HL-60 (cell line): ENCODE data around the gene CD19.

Source experiments
- DNase-seq, 2 experiments: peaks; one replicate each; pipeline ENCODE4 v3.0.0-alpha.2; 2010 to 2020; ENCODE audit warnings: low read depth in 1 of 2, low spot score in 1 of 2
- H3K27ac ChIP-seq: fragments of 250-450 bp; sonication (Bioruptor Pico); replicated peaks from 2 replicates; pipeline ENCODE4 v1.5.1; 2020; ENCODE audit warnings: mild to moderate bottlenecking, moderate library complexity
- H3K27me3 ChIP-seq: fragments of 250-450 bp; sonication (Bioruptor Pico); 2 replicates; pipeline ENCODE4 v1.5.1; 2021; ENCODE audit warnings: mild to moderate bottlenecking, moderate library complexity; ENCODE audit not compliant: insufficient read depth, poor library complexity, severe bottlenecking
- H3K4me3 ChIP-seq: replicated peaks from 2 replicates; pipeline ENCODE4 v1.5.1; 2011; ENCODE audit warnings: mild to moderate bottlenecking, control low read depth, low read length; ENCODE audit not compliant: insufficient read depth
- CTCF ChIP-seq: IDR thresholded peaks from one replicate; pipeline ENCODE4 v1.5.1; 2011; ENCODE audit warnings: low read length, control low read depth, inconsistent platforms; ENCODE audit not compliant: insufficient read depth
- GABPA ChIP-seq: IDR thresholded peaks from 2 replicates; pipeline ENCODE4 v1.6.1; 2012; ENCODE audit warnings: low read depth
- POLR2AphosphoS5 ChIP-seq: IDR thresholded peaks from 2 replicates; pipeline ENCODE4 v1.6.1; 2012; ENCODE audit warnings: low read depth
- REST ChIP-seq: IDR thresholded peaks from 2 replicates; pipeline ENCODE4 v1.6.1; 2012; ENCODE audit warnings: low read depth; ENCODE audit not compliant: insufficient replicate concordance
- SPI1 ChIP-seq: IDR thresholded peaks from 2 replicates; pipeline ENCODE4 v1.6.1; 2012; ENCODE audit warnings: low read depth, mild to moderate bottlenecking, borderline replicate concordance

CD19 gene

GRCh38 chr16:28905800-28906372, 25.9 kb upstream of the CD19 start:
- Histone ChIP-seq H3K4me3 (no peak overlapping the region), H3K27ac (no peak overlapping the region), H3K27me3 (no peaks in the 10 kb centered on the region)
- no peak for DNase-seq
- no peak for TF ChIP-seq CTCF
- TF ChIP-seq SPI1 = no peak

DNA sequence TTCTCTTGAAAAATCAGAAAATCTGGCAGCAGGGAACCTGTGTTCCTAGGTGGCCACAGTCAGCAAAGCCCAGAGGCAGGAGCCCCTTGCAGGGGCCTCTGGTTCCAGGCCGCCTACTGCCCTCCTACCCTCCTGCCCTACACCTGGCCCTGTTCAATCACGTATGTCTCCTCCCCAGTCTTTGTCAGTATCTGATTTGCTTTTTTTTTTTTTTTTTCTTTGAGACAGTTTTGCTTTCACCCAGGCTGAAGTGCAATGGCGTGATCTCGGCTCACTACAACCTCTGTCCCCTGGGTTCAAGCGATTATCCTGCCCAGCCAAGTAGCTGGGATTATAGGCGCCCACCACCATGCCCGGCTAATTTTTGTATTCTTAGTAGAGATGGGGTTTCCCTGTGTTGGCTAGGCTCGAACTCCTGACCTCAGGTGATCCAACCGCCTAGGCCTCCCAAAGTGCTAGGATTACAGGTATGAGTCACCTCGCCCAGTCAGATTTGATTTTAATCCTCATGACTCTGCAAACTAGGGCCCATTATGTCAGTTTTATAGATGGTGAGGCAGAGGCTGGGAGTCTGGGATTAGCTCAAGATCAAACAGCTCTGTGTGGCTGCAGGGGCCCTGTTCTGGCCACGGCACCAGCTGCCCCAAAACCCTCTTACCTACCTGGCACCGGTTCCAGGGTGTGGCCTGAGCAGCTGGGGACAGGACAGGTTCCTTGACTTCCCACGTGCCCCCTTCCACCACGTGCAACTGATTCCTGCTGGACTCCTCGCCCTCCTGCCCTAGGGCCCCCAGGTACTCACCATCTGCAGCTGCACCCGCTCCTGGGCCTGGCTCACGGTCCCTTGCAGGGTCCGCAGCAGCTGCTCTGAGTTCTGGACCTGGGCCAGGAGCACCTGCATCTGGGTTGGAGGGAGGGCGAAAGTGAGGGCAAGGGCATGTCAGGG, 21.4 kb upstream of the CD19 start:
- Histone ChIP-seq H3K27ac (no peak overlapping the region), H3K4me3 (no peak overlapping the region), H3K27me3 (no peaks in the 10 kb centered on the region)
- no peak for DNase-seq
- no peak for TF ChIP-seq REST
- no peak for TF ChIP-seq SPI1
- TF ChIP-seq GABPA = no peak
- TF ChIP-seq POLR2AphosphoS5 = no peak
- TF ChIP-seq CTCF = no peak

DNA sequence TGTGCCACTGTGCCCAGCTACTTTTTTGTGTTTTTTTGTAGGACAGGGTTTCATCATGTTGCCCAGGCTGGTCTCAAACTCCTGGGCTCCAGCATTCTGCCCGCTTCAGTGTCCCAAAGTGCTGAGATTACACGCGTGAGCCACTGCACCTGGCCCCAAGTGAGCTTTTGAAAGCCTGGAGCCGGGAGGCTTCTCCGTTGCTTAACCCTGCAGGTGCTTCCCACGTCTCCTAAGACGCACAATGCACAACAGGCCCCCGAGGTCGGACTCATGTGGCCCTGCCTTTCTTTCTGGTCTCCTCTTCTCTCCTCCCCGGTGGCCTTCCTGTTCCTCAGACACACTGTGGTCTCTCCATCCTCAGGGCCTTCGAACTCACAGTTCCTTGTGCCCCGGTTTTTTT, 19.2 kb upstream of the CD19 start:
- Histone ChIP-seq H3K27ac (no peak overlapping the region), H3K4me3 (no peak overlapping the region), H3K27me3 (no peaks in the 10 kb centered on the region)
- TF ChIP-seq REST (no peak), POLR2AphosphoS5 (no peak), GABPA (no peak), SPI1 (no peak), CTCF (no peak)
- DNase-seq = no peak
